T-cell (primary cell): Measurements from ENCODE around the gene CCDC137. TPM values are rescaled to one million over a fixed set of nuclear protein-coding genes. Genes with fewer than 3 reads are reported as not detected.

Experiments used
- ATAC-seq, 4 experiments: fragments of 200-7000 bp in 3 of 4; fragments of 150-1000 bp in 1 of 4; cut with Tn5 transposase; replicated peaks in 1 of 4; 1 replicate in 3 of 4; 2 replicates in 1 of 4; pipeline ENCODE4 v1.10.0; 2021; ENCODE audit warnings: moderate library complexity in 3 of 4, mild to moderate bottlenecking in 2 of 4, moderate number of reproducible peaks in 1 of 4
- CTCF ChIA-PET, 2 donors: fragments of 300-600 bp; sonication (Branson Sonifier 250); formaldehyde crosslinking; loops; one replicate each; lab custom pipeline; 2022; ENCODE audit warnings: antibody characterized with exemption in 2 of 2; lab: Charles Lee
- POLR2A ChIA-PET, 2 donors: fragments of 300-600 bp; sonication (Branson Sonifier 250); formaldehyde crosslinking; loops; one replicate each; lab custom pipeline; 2022; ENCODE audit warnings: antibody characterized with exemption in 2 of 2; lab: Charles Lee
- DNase-seq, 35 experiments: peaks; one replicate each; pipeline versions ENCODE4 v3.0.0 to v3.0.0-alpha.2; 2013 to 2023
- H3K27ac ChIP-seq: one replicate; pipeline ENCODE4 v1.5.1; 2013; ENCODE audit warnings: low read length
- H3K27me3 ChIP-seq, 2 experiments: replicated peaks in 1 of 2; 1 replicate in 1 of 2; 2 replicates in 1 of 2; pipeline versions ENCODE4 v1.6.1 to v1.7.0; 2013; ENCODE audit warnings: low read length in 1 of 2, mixed read lengths in 1 of 2; ENCODE audit not compliant: control insufficient read depth in 2 of 2, insufficient read depth in 2 of 2; ENCODE audit errors: extremely low read depth in 1 of 2
- H3K36me3 ChIP-seq, 2 donors: 1 replicate in 1 of 2; 2 replicates in 1 of 2; pipeline versions ENCODE4 v1.6.1 to v1.7.0; 2013; ENCODE audit warnings: low read length in 1 of 2; ENCODE audit not compliant: control insufficient read depth in 2 of 2, insufficient read depth in 1 of 2; ENCODE audit errors: extremely low read depth in 1 of 2
- H3K4me1 ChIP-seq, 2 experiments: 1 replicate in 1 of 2; 2 replicates in 1 of 2; pipeline versions ENCODE4 v1.6.1 to v1.7.0; 2013; ENCODE audit warnings: low read length in 2 of 2, mixed read lengths in 1 of 2; ENCODE audit not compliant: insufficient read depth in 2 of 2, control insufficient read depth in 1 of 2; ENCODE audit errors: extremely low read depth in 1 of 2
- H3K4me3 ChIP-seq, 2 donors: 1 replicate in 1 of 2; 2 replicates in 1 of 2; pipeline versions ENCODE4 v1.5.1 to v1.7.0; 2013; ENCODE audit warnings: mild to moderate bottlenecking in 2 of 2, low read length in 1 of 2, moderate library complexity in 1 of 2; ENCODE audit not compliant: control insufficient read depth in 1 of 2; ENCODE audit errors: extremely low read depth in 1 of 2
- H3K9me3 ChIP-seq: 2 replicates; pipeline ENCODE4 v1.7.0; 2013
- H3K27ac Mint-ChIP-seq, 2 donors: one replicate each; pipeline ENCODE4 v1.8.0; 2020 to 2021; ENCODE audit warnings: mild to moderate bottlenecking in 2 of 2, mixed read lengths in 2 of 2
- H3K27me3 Mint-ChIP-seq, 2 donors: one replicate each; pipeline ENCODE4 v1.8.0; 2021 to 2022; ENCODE audit warnings: mixed read lengths in 2 of 2
- H3K36me3 Mint-ChIP-seq: one replicate; pipeline ENCODE4 v1.8.0; 2021; ENCODE audit warnings: mixed read lengths
- H3K4me1 Mint-ChIP-seq, 3 donors: one replicate each; pipeline ENCODE4 v1.8.0; 2020 to 2022; ENCODE audit warnings: mixed read lengths in 3 of 3, mild to moderate bottlenecking in 1 of 3
- H3K4me3 Mint-ChIP-seq, 3 donors: one replicate each; pipeline ENCODE4 v1.8.0; 2020 to 2022; ENCODE audit warnings: mild to moderate bottlenecking in 3 of 3, mixed read lengths in 3 of 3, moderate library complexity in 3 of 3
- H3K9me3 Mint-ChIP-seq, 3 donors: one replicate each; pipeline ENCODE4 v1.8.0; 2020 to 2022; ENCODE audit warnings: mixed read lengths in 3 of 3
- WGBS: methylation state at CpG from one replicate; pipeline ENCODE4 v1.1.5; 2013; ENCODE audit warnings: missing lambda C conversion rate; ENCODE audit not compliant: insufficient coverage; 5-methylcytosine and 5-hydroxymethylcytosine counted together
- total RNA-seq, 35 experiments: library from RNA in 6 of 35; stranded (reverse) in 6 of 35; fragments of 120-200 nt in 1 of 35; gene quantifications; one replicate each; pipeline versions ENCODE4 v1.2.1 to v1.2.4 and lab custom pipeline; 2013 to 2026

The CCDC137 gene
- total RNA-seq, 5 donors from 2014 or later (not counting 1 experiment from before 2014, with no cell fraction given), result 15.9 to 33.9 (median 30.0) TPM

- WGBS, result 85% methylated on average over 8 of the region's 17 CpGs
- DNase-seq, result no peak
- Mint-ChIP-seq H3K4me3 (no peak overlapping the region), H3K27me3 (no peaks in the 10 kb centered on the region), H3K9me3 (no peaks in the 10 kb centered on the region), H3K27ac (no peak overlapping the region), H3K4me1 (peaks cover 0 to 7% (median 5%) of the 10 kb centered on the region in 3 donors), H3K36me3 (no peaks in the 10 kb centered on the region)
- ChIA-PET CTCF (no interaction called here), POLR2A (no interaction called here)
- H3K36me3 ChIP-seq, result no peaks in the 10 kb centered on the region
- ATAC-seq, result no peak
- H3K27me3 ChIP-seq, result peaks cover 0 to 8% of the 10 kb centered on the region in 2 experiments
- peaks cover 2 to 4% of the 10 kb centered on the region in 2 experiments for H3K4me1 ChIP-seq
- H3K4me3 ChIP-seq, result no peak overlapping the region
- H3K27ac ChIP-seq, result no peak overlapping the region
- no peaks in the 10 kb centered on the region for H3K9me3 ChIP-seq
These were observed 24.6 kb upstream of the CCDC137 start for GRCh38 chr17:81641825-81642489.

GRCh38 chr17:81644496-81644895 lies 22.0 kb upstream of the CCDC137 start:
- no peaks in the 10 kb centered on the region for H3K4me1 ChIP-seq
- ChIA-PET POLR2A (no interaction called here), CTCF (no interaction called here)
- 94% methylated on average over 11 of the region's 15 CpGs for WGBS
- no peaks in the 10 kb centered on the region for H3K36me3 Mint-ChIP-seq
- DNase-seq (no peak), ATAC-seq (no peak)
- H3K9me3 ChIP-seq, result no peaks in the 10 kb centered on the region
- peaks cover 2 to 31% of the 10 kb centered on the region in 2 experiments for H3K27me3 ChIP-seq
- H3K4me3 Mint-ChIP-seq, result no peak overlapping the region
- no peak overlapping the region for H3K27ac Mint-ChIP-seq
- no peak overlapping the region for H3K27ac ChIP-seq
- no peaks in the 10 kb centered on the region for H3K9me3 Mint-ChIP-seq
- no peaks in the 10 kb centered on the region for H3K4me1 Mint-ChIP-seq
- peaks cover 0 to 15% of the 10 kb centered on the region in 2 donors for H3K27me3 Mint-ChIP-seq
- no peaks in the 10 kb centered on the region for H3K36me3 ChIP-seq
- H3K4me3 ChIP-seq, result no peak overlapping the region

- H3K27ac Mint-ChIP-seq, result no peak overlapping the region
- no peaks in the 10 kb centered on the region for H3K9me3 Mint-ChIP-seq
- Histone ChIP-seq H3K4me1 (no peaks in the 10 kb centered on the region), H3K27me3 (peaks cover 2 to 37% of the 10 kb centered on the region in 2 experiments), H3K9me3 (no peaks in the 10 kb centered on the region), H3K36me3 (no peaks in the 10 kb centered on the region), H3K27ac (no peak overlapping the region), H3K4me3 (no peak overlapping the region)
- ChIA-PET CTCF (no interaction called here), POLR2A (no interaction called here)
- H3K4me3 Mint-ChIP-seq, result no peak overlapping the region
- no peaks in the 10 kb centered on the region for H3K36me3 Mint-ChIP-seq
- no peaks in the 10 kb centered on the region for H3K4me1 Mint-ChIP-seq
- DNase-seq (no peak), ATAC-seq (no peak)
- 86% methylated on average over 29 of the region's 29 CpGs for WGBS
- peaks cover 0 to 20% of the 10 kb centered on the region in 2 donors for H3K27me3 Mint-ChIP-seq
These were observed 21.3 kb upstream of the CCDC137 start for GRCh38 chr17:81644976-81645952.

GRCh38 chr17:81646869-81647600 lies 19.5 kb upstream of the CCDC137 start:
- POLR2A ChIA-PET, result interaction anchor here in 1 of 2 donors (0.6 kb wide), 1 partner anchor 1371 kb away, joined by 3 read pairs; no protein-coding TSS in a partner anchor
- WGBS, result 78% methylated on average over 11 of the region's 12 CpGs

DNA sequence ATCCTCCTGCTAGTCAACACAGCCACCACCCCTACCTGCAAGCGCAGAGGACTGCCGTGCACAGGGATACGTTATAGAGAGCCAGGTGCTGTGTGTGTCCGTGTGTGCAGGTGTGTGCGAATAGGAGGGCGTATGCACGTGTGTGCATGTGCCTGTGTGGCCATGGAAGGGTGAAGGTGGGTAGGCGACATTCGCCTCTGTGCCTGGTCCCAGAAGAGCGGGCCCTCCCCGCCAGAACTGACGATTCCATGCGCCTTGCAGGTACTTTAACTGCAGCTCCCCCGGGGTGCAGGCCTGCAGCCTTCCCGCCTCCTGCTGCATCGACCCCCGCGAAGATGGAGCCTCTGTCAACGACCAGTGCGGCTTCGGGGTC lies 18.9 kb upstream of the CCDC137 start:
- ATAC-seq (no peak), DNase-seq (no peak)
- peaks cover 2 to 57% of the 10 kb centered on the region in 2 experiments for H3K27me3 ChIP-seq
- no peaks in the 10 kb centered on the region for H3K9me3 Mint-ChIP-seq
- H3K9me3 ChIP-seq, result no peaks in the 10 kb centered on the region
- ChIA-PET CTCF (no interaction called here), POLR2A (no interaction called here)
- no peaks in the 10 kb centered on the region for H3K36me3 Mint-ChIP-seq
- no peak overlapping the region for H3K27ac Mint-ChIP-seq
- peaks cover 5 to 33% of the 10 kb centered on the region in 2 donors for H3K27me3 Mint-ChIP-seq
- peaks cover 0 to under 1% of the 10 kb centered on the region in 2 experiments for H3K4me1 ChIP-seq
- no peak overlapping the region for H3K4me3 Mint-ChIP-seq
- no peak overlapping the region for H3K27ac ChIP-seq
- H3K4me3 ChIP-seq, result no peak overlapping the region
- peaks cover 0 to 5% (median 3%) of the 10 kb centered on the region in 3 donors for H3K4me1 Mint-ChIP-seq
- H3K36me3 ChIP-seq, result no peaks in the 10 kb centered on the region
- WGBS, result 49% methylated on average over 15 of the region's 21 CpGs

More at GRCh38 chr17:81646869-81647600, 19.5 kb upstream of the CCDC137 start:
- Mint-ChIP-seq H3K27me3 (peaks cover 4 to 33% of the 10 kb centered on the region in 2 donors), H3K4me3 (no peak overlapping the region), H3K9me3 (no peaks in the 10 kb centered on the region), H3K27ac (no peak overlapping the region), H3K36me3 (no peaks in the 10 kb centered on the region), H3K4me1 (peaks cover 0 to 5% (median 3%) of the 10 kb centered on the region in 3 donors)
- Histone ChIP-seq H3K4me3 (no peak overlapping the region), H3K27ac (no peak overlapping the region), H3K36me3 (no peaks in the 10 kb centered on the region), H3K4me1 (no peaks in the 10 kb centered on the region), H3K9me3 (no peaks in the 10 kb centered on the region), H3K27me3 (peaks cover 2 to 55% of the 10 kb centered on the region in 2 experiments)
- CTCF ChIA-PET, result no interaction called here
- no peak for DNase-seq
- ATAC-seq, result no peak
